Heart left ventricle (tissue), 16 donors: ENCODE results near the gene GRWD1. TPM values are rescaled to one million over a fixed set of nuclear protein-coding genes. Genes with fewer than 3 reads are reported as not detected.
"Not testable (repeated sequence)": the region's sequence is repeated elsewhere in the genome, so short reads cannot be mapped to it uniquely, and the experiment has no call there.

Source experiments
- ATAC-seq, 4 donors: fragments of 200-7000 bp; cut with Tn5 transposase; one replicate each; pipeline ENCODE4 v1.9.1; 2020 to 2022; ENCODE audit warnings: moderate library complexity in 4 of 4, mild to moderate bottlenecking in 3 of 4, moderate number of reproducible peaks in 1 of 4
- DNase-seq, 5 donors: peaks; one replicate each; pipeline ENCODE4 v3.0.0-alpha.2; 2020
- H3K27ac ChIP-seq, 12 donors: fragments of 200-600 bp; sonication (generic) in 4 of 12; one replicate each; pipeline versions ENCODE4 v1.5.0 to v1.8.0; 2016 to 2022; ENCODE audit warnings: mild to moderate bottlenecking in 2 of 12
- H3K27me3 ChIP-seq, 9 donors: fragments of 200-600 bp; sonication (generic) in 2 of 9; one replicate each; pipeline versions ENCODE4 v1.5.1 to v1.8.0; 2016 to 2022; ENCODE audit warnings: mild to moderate bottlenecking in 3 of 9
- H3K36me3 ChIP-seq, 9 donors: fragments of 200-600 bp; sonication (generic) in 2 of 9; one replicate each; pipeline versions ENCODE4 v1.5.0 to v1.8.0; 2018 to 2022; ENCODE audit warnings: mild to moderate bottlenecking in 2 of 9
- H3K4me1 ChIP-seq, 12 donors: fragments of 200-600 bp; sonication (generic) in 4 of 12; one replicate each; pipeline versions ENCODE4 v1.5.0 to v1.8.0; 2016 to 2022; ENCODE audit warnings: mild to moderate bottlenecking in 3 of 12
- H3K4me3 ChIP-seq, 12 donors: fragments of 200-600 bp; sonication (generic) in 4 of 12; one replicate each; pipeline versions ENCODE4 v1.5.0 to v1.8.0; 2017 to 2022; ENCODE audit warnings: mild to moderate bottlenecking in 9 of 12, moderate library complexity in 4 of 12
- H3K9me3 ChIP-seq, 12 donors: fragments of 200-600 bp; sonication (generic) in 4 of 12; one replicate each; pipeline versions ENCODE4 v1.5.0 to v1.8.0; 2016 to 2022; ENCODE audit warnings: mild to moderate bottlenecking in 1 of 12
- POLR2A ChIP-seq, 2 donors: fragments of 450-650 bp; IDR thresholded peaks; one replicate each; pipeline ENCODE4 v1.6.1; 2017; ENCODE audit warnings: antibody characterized with exemption in 2 of 2, mild to moderate bottlenecking in 2 of 2, moderate library complexity in 2 of 2
- WGBS, 4 donors: extraction: QIAGEN DNeasy Blood & Tissue Kit in 2 of 4; methylation state at CpG; one replicate each; pipeline versions ENCODE4 v1.1.5 to v1.1.7; 2013 to 2018; 5-methylcytosine and 5-hydroxymethylcytosine counted together
- intact Hi-C, 10 donors: fragments of 100-400 bp; cut with DNase I; formaldehyde crosslinking; loops; one replicate each; pipeline versions ENCODE4 v1.11.1 to v1.14.2; 2022
- polyA plus RNA-seq, 2 donors: library from polyadenylated mRNA; stranded (reverse); fragments of 200-250 nt; gene quantifications; one replicate each; pipeline ENCODE4 v1.2.3, GENCODE V29; 2013
- total RNA-seq, 9 donors: library from RNA; depleted of rRNA in 2 of 9; stranded (reverse); fragments of >200 nt in 2 of 9; fragmentation: NEBNext Ultra II Directional in 3 of 9; extraction: Animal tissue kit (Norgen Biotek cat#: 25700) in 3 of 9; gene quantifications; one replicate each; pipeline versions ENCODE4 v1.1.0 to v1.2.4, GENCODE V29; 2016 to 2023
- TF ChIP-seq, protein P1 (sequence below), 12 donors: fragments of 200-600 bp; sonication (generic) in 4 of 12; IDR thresholded peaks; one replicate each; pipeline versions ENCODE4 v1.5.0 to v1.8.0; 2018 to 2022; ENCODE audit warnings: antibody characterized with exemption in 12 of 12, mild to moderate bottlenecking in 5 of 12
- donor health status: ischemic (EF 13 %, LVEDD 7.1; RV severe dilation, severe dysfunction).
- donor health status: healthy with polysubstance abuse.
- donor health status: DM: no; HTN: yes; CAD: no.
- donor health status: DM: no; HTN: no; CAD: no.
- donor health status: ischemic (EF 25% LVEDD 6.9; RV normal size, moderate dysfunction).
- donor health status: ischemic (EF 25% LVEDD 5.7; RV mildly dilated, moderate dysfunction).
- donor health status: healthy.
- donor health status: DM: yes; HTN: yes; CAD: no.
- donor health status: ischemic (EF 35%, LVEDD 5.7; RV mildly dilated, moderate dysfunction).
- donor health status: nonischemic (EF 11% LVEDD 7.7; RV severe dilation, severe dysfunction).
- donor health status: DM: yes; HTN: yes; CAD: no.
- donor health status: PGD.
- donor health status: ischemic (EF 29% LVEDD 5.4; RV normal size, mild dysfunction).
- donor health status: nonischemic (EF 23%, LVEDD 6.1; RV moderate dilation, normal function).

GRWD1 gene
- total and polyA plus RNA-seq, 11 donors = 5.1 to 35.4 (median 19.0) TPM

DNA sequence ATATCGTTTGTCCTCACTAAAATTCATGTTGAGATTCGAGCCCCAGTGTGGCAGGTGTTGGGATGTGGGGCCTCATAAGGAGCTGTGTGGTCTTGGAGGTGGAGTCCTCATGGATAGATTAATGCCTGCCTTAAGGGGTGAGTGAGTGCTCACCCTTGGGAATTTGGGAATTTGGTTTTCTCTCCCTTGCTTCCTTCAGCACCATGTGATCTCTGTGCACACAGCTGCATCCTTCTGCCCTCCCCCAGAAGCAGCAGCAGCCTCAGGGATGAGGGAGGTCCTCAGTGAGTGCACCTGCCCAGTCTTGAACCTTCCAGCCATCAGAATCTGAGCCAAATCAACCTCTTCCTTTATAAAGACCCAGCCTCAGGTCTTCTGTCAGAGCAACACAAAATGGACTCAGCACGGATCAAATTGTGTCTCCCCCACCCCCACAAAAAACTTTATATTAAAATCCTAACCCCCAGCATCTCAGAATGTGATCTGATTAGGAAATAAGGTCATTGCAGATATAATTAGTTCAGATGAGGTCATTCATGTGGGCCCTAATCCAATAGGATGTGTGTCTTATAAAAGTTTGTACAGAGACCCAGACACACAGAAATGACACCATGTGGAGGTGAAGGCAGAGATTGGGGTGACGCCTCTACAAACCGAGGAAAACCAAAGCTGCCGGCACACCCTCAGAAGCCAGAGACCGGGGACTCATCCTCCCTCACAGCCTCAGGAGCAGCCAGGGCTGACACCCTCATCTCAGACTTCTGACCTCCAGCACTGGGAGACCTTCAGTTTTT, 36.3 kb downstream of the GRWD1 start:
- peaks cover 0 to 27% (median 19%) of the 10 kb centered on the region in 12 donors for H3K4me1 ChIP-seq
- peaks cover 0 to 23% (median 20%) of the 10 kb centered on the region in 9 donors for H3K36me3 ChIP-seq
- peak in 1 of 4 donors; percentile 4 for ATAC-seq
- DNase-seq = peak in 2 of 5 donors; percentile 14 to 31
- H3K27me3 ChIP-seq = no peaks in the 10 kb centered on the region
- peak overlapping the region in 3 of 12 donors; percentile 11 to 25 (median 13) for H3K27ac ChIP-seq
- no peak overlapping the region for H3K4me3 ChIP-seq
- 31 to 57% (median 50%) methylated on average over 7 of the region's 7 CpGs for WGBS, 4 donors
- H3K9me3 ChIP-seq = no peaks in the 10 kb centered on the region
- intact Hi-C loops = no loop called here
- TF ChIP-seq, protein P1, sequence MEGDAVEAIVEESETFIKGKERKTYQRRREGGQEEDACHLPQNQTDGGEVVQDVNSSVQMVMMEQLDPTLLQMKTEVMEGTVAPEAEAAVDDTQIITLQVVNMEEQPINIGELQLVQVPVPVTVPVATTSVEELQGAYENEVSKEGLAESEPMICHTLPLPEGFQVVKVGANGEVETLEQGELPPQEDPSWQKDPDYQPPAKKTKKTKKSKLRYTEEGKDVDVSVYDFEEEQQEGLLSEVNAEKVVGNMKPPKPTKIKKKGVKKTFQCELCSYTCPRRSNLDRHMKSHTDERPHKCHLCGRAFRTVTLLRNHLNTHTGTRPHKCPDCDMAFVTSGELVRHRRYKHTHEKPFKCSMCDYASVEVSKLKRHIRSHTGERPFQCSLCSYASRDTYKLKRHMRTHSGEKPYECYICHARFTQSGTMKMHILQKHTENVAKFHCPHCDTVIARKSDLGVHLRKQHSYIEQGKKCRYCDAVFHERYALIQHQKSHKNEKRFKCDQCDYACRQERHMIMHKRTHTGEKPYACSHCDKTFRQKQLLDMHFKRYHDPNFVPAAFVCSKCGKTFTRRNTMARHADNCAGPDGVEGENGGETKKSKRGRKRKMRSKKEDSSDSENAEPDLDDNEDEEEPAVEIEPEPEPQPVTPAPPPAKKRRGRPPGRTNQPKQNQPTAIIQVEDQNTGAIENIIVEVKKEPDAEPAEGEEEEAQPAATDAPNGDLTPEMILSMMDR (IDR thresholded peaks at IDR 0.05) = no peak
- no peak for TF ChIP-seq POLR2A (IDR thresholded peaks at IDR 0.05)

DNA sequence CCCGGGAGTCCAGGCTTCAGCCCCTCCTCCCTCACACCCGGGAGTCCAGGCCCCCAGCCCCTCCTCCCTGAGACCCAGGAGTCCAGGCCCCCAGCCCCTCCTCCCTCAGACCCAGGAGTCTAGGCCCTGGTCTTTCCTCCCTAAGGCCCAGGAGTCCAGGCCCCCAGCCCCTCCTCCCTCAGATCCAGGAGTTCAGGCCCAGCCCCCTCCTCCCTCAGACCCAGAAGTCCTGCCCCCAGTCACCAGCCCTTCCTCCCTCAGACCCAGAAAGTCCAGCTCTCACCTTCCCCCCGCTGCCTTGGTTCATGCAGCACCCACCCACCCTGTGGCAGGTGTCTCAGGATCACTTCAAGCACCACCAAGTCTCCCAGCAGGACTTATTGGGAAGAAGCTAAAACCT, 37.5 kb downstream of the GRWD1 start:
- Histone ChIP-seq H3K9me3 (no peaks in the 10 kb centered on the region), H3K27ac (no peak overlapping the region), H3K4me1 (peaks cover 0 to 36% (median 23%) of the 10 kb centered on the region in 12 donors), H3K27me3 (no peaks in the 10 kb centered on the region), H3K4me3 (no peak overlapping the region), H3K36me3 (peaks cover 0 to 11% (median 7%) of the 10 kb centered on the region in 9 donors)
- intact Hi-C loops = no loop called here
- no peak for ATAC-seq
- TF ChIP-seq POLR2A (IDR thresholded peaks at IDR 0.05) = no peak
- TF ChIP-seq, protein P1 (IDR thresholded peaks at IDR 0.05) = no peak
- peak in 1 of 5 donors; percentile 13 for DNase-seq
- WGBS, 4 donors = 44 to 100% (median 74%) methylated on average over 1 to 3 of the region's 3 CpGs

DNA sequence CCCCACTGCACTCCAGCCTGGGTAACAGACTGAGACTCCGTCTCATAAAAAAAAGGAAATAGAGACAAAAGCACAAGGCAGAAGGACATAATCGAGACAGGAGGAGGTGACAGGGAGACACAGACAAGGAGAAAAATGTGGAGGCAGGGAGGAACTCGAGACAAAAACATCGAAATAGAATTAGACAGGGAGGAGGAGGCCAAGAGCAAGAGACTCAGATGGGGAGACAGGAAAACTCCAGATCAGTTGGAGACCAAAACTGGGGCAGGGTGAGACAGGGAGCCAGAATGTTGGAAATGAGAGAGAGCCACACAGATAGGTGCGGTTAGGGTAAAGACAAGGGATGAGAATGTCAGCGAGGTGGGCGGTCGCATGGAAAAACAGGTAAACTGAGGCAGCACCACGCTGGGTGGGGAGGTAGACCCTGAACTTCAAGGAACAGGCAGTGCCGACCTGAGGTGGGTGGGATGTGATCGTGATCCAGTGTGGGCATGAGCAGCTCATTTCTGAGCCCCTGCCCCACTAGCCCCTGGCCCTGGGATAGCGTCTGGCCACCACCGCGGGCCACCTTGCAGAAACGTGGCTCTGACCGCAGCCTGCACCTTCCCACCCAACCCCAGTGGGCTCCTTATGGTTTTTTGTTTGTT, 38.6 kb downstream of the GRWD1 start:
- Histone ChIP-seq H3K4me1 (peaks cover 0 to 38% (median 23%) of the 10 kb centered on the region in 12 donors), H3K36me3 (peaks cover 0 to 3% (median under 1%) of the 10 kb centered on the region in 9 donors), H3K27ac (no peak overlapping the region), H3K9me3 (no peaks in the 10 kb centered on the region), H3K4me3 (no peak overlapping the region), H3K27me3 (no peaks in the 10 kb centered on the region)
- no peak for ATAC-seq
- DNase-seq = no peak
- TF ChIP-seq, protein P1 (IDR thresholded peaks at IDR 0.05) = no peak
- no peak for TF ChIP-seq POLR2A (IDR thresholded peaks at IDR 0.05)
- 80 to 85% (median 83%) methylated on average over 16 of the region's 16 CpGs for WGBS, 4 donors
- intact Hi-C loops = no loop called here

DNA sequence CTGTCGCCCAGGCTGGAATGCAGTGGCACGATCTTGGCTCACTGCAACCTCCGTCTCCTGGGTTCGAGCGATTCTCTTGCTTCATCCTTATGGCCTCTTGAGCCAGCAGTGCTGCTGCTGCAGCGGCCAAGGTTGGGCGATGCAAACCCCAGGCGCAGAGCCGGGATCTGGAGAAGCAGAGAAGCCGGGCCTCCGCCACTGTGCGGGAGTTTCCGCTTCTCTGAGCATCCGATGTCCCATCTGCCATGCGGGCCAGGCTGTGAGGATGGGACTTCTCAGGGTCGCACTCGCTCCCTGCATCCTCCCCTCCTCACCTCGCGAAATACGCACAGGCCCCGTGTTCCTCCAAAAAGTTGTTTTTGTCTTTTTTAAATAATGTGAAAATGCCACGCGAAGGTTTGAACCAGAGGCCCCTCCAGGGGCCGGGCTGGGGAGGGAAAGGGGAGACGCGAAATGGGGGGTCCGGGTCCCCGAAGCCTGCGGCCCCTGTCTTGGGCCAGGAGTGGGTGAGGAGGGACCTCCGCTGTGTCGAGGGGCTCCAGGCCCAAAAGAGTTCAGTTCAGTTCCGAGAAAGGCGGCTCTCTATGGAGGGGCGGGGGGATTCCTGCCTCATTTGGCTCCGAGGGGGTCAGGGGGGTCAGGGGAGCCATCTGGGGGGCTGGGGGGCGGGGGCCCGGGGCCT, 39.3 kb downstream of the GRWD1 start:
- WGBS, 4 donors = 80 to 87% (median 82%) methylated on average over 35 to 37 of the region's 37 CpGs
- intact Hi-C loops = no loop called here
- no peaks in the 10 kb centered on the region for H3K36me3 ChIP-seq
- no peaks in the 10 kb centered on the region for H3K9me3 ChIP-seq
- H3K27me3 ChIP-seq = peaks cover 0 to 2% (median 0%) of the 10 kb centered on the region in 9 donors
- DNase-seq (no peak), ATAC-seq (no peak)
- no peak overlapping the region for H3K4me3 ChIP-seq
- TF ChIP-seq, protein P1 (IDR thresholded peaks at IDR 0.05) = no peak
- no peak for TF ChIP-seq POLR2A (IDR thresholded peaks at IDR 0.05)
- peaks cover 0 to 38% (median 23%) of the 10 kb centered on the region in 12 donors for H3K4me1 ChIP-seq
- H3K27ac ChIP-seq = no peak overlapping the region

DNA sequence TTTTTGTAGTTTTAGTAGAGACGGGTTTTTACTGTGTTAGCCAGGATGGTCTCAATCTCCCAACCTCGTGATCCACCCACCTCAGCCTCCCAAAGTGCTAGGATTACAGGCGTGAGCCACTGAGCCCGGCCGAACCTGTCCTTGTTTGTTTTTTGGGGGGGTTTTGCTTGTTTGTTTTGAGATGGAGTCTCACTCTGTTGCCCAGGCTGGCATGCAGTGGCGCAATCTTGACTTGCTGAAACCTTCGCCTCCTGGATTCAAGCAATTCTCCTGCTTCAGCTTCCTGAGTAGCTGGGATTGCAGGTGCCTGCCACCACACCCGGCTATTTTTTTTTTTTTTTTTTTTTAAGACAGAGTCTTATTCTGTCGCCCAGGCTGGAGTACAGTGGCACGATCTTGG, 40.9 kb downstream of the GRWD1 start:
- WGBS, 4 donors = 83 to 96% (median 89%) methylated on average over 10 of the region's 10 CpGs
- intact Hi-C loops = not testable (repeated sequence)

More for the DNA sequence above, 40.9 kb downstream of the GRWD1 start:
- Histone ChIP-seq H3K4me1 (peaks cover 0 to 39% (median 13%) of the 10 kb centered on the region in 12 donors), H3K27me3 (peaks cover 0 to 14% (median 0%) of the 10 kb centered on the region in 9 donors)
- DNase-seq, H3K36me3 ChIP-seq, H3K4me3 ChIP-seq, ATAC-seq, H3K9me3 ChIP-seq, H3K27ac ChIP-seq: not testable (repeated sequence)
